ENCODE results near the gene ECHDC3.

Gene ECHDC3

GRCh38 chr10:11775412-11775811, 33.2 kb downstream of the ECHDC3 start:
- no peaks in the 10 kb centered on the region for H3K4me1 Mint-ChIP-seq (ENCODE audit: low read depth)
- H3K36me3 Mint-ChIP-seq (ENCODE audit: low read depth), result no peaks in the 10 kb centered on the region

GRCh38 chr10:11776080-11776479, 33.9 kb downstream of the ECHDC3 start:
- Mint-ChIP-seq H3K4me1 (ENCODE audit: low read depth) (no peaks in the 10 kb centered on the region), H3K27me3 (peaks cover 8% of the 10 kb centered on the region), H3K9me3 (no peaks in the 10 kb centered on the region), H3K36me3 (ENCODE audit: low read depth) (no peaks in the 10 kb centered on the region), H3K27ac (no peak overlapping the region), H3K4me3 (no peak overlapping the region)

More at GRCh38 chr10:11775412-11775811, 33.2 kb downstream of the ECHDC3 start:
- Mint-ChIP-seq H3K27ac (no peak overlapping the region), H3K9me3 (no peaks in the 10 kb centered on the region), H3K27me3 (peaks cover 11% of the 10 kb centered on the region), H3K4me3 (no peak overlapping the region)

- Mint-ChIP-seq H3K9me3 (no peaks in the 10 kb centered on the region), H3K36me3 (ENCODE audit: low read depth) (no peaks in the 10 kb centered on the region), H3K4me3 (no peak overlapping the region), H3K4me1 (ENCODE audit: low read depth) (peaks cover 4% of the 10 kb centered on the region), H3K27ac (no peak overlapping the region), H3K27me3 (peaks cover 8% of the 10 kb centered on the region)
Measured at GRCh38 chr10:11781114-11781513, 38.9 kb downstream of the ECHDC3 start.

- no peak overlapping the region for H3K27ac Mint-ChIP-seq
Measured at GRCh38 chr10:11782793-11783557, 40.8 kb downstream of the ECHDC3 start.

GRCh38 chr10:11783558-11783865, 41.3 kb downstream of the ECHDC3 start:
- no peak overlapping the region for H3K27ac Mint-ChIP-seq
- H3K9me3 Mint-ChIP-seq, result no peaks in the 10 kb centered on the region
- peaks cover 4% of the 10 kb centered on the region for H3K4me1 Mint-ChIP-seq (ENCODE audit: low read depth)
- H3K36me3 Mint-ChIP-seq (ENCODE audit: low read depth), result no peaks in the 10 kb centered on the region
- H3K27me3 Mint-ChIP-seq, result peaks cover 8% of the 10 kb centered on the region
- H3K4me3 Mint-ChIP-seq, result no peak overlapping the region

More at GRCh38 chr10:11782793-11783557, 40.8 kb downstream of the ECHDC3 start:
- Mint-ChIP-seq H3K36me3 (ENCODE audit: low read depth) (no peaks in the 10 kb centered on the region), H3K27me3 (peaks cover 8% of the 10 kb centered on the region), H3K9me3 (no peaks in the 10 kb centered on the region), H3K4me1 (ENCODE audit: low read depth) (peaks cover 4% of the 10 kb centered on the region), H3K4me3 (no peak overlapping the region)

- Mint-ChIP-seq H3K4me3 (no peak overlapping the region), H3K9me3 (no peaks in the 10 kb centered on the region), H3K4me1 (ENCODE audit: low read depth) (peaks cover 4% of the 10 kb centered on the region), H3K27me3 (peaks cover 11% of the 10 kb centered on the region), H3K36me3 (ENCODE audit: low read depth) (no peaks in the 10 kb centered on the region), H3K27ac (no peak overlapping the region)
Measured at GRCh38 chr10:11787374-11787773, 45.2 kb downstream of the ECHDC3 start.

GRCh38 chr10:11787846-11788245, 45.7 kb downstream of the ECHDC3 start:
- Mint-ChIP-seq H3K27ac (no peak overlapping the region), H3K9me3 (no peaks in the 10 kb centered on the region), H3K4me3 (no peak overlapping the region), H3K27me3 (peaks cover 8% of the 10 kb centered on the region), H3K4me1 (ENCODE audit: low read depth) (peaks cover 1% of the 10 kb centered on the region), H3K36me3 (ENCODE audit: low read depth) (no peaks in the 10 kb centered on the region)

- Mint-ChIP-seq H3K9me3 (no peaks in the 10 kb centered on the region), H3K27ac (no peak overlapping the region), H3K4me3 (no peak overlapping the region), H3K27me3 (peaks cover 7% of the 10 kb centered on the region), H3K36me3 (ENCODE audit: low read depth) (no peaks in the 10 kb centered on the region), H3K4me1 (ENCODE audit: low read depth) (no peaks in the 10 kb centered on the region)
Measured at GRCh38 chr10:11789306-11789705, 47.1 kb downstream of the ECHDC3 start.

- H3K27me3 Mint-ChIP-seq, result peaks cover 7% of the 10 kb centered on the region
Measured at GRCh38 chr10:11789956-11790355, 47.8 kb downstream of the ECHDC3 start.

GRCh38 chr10:11793762-11794479, 51.7 kb downstream of the ECHDC3 start:
- H3K27ac Mint-ChIP-seq, result no peak overlapping the region

More at GRCh38 chr10:11789956-11790355, 47.8 kb downstream of the ECHDC3 start:
- H3K4me3 Mint-ChIP-seq, result no peak overlapping the region
- no peaks in the 10 kb centered on the region for H3K36me3 Mint-ChIP-seq (ENCODE audit: low read depth)
- H3K9me3 Mint-ChIP-seq, result no peaks in the 10 kb centered on the region
- H3K27ac Mint-ChIP-seq, result no peak overlapping the region
- no peaks in the 10 kb centered on the region for H3K4me1 Mint-ChIP-seq (ENCODE audit: low read depth)

GRCh38 chr10:11794566-11794965, 52.4 kb downstream of the ECHDC3 start:
- Mint-ChIP-seq H3K27ac (no peak overlapping the region), H3K27me3 (peaks cover 3% of the 10 kb centered on the region), H3K9me3 (peaks cover 3% of the 10 kb centered on the region), H3K36me3 (ENCODE audit: low read depth) (no peaks in the 10 kb centered on the region), H3K4me3 (no peak overlapping the region), H3K4me1 (ENCODE audit: low read depth) (peaks cover 3% of the 10 kb centered on the region)

More at GRCh38 chr10:11793762-11794479, 51.7 kb downstream of the ECHDC3 start:
- Mint-ChIP-seq H3K4me1 (ENCODE audit: low read depth) (peaks cover 3% of the 10 kb centered on the region), H3K9me3 (peaks cover 3% of the 10 kb centered on the region), H3K36me3 (ENCODE audit: low read depth) (no peaks in the 10 kb centered on the region), H3K4me3 (no peak overlapping the region), H3K27me3 (peaks cover 7% of the 10 kb centered on the region)

GRCh38 chr10:11795101-11795920, 53.1 kb downstream of the ECHDC3 start:
- H3K36me3 Mint-ChIP-seq (ENCODE audit: low read depth), result no peaks in the 10 kb centered on the region
- H3K4me3 Mint-ChIP-seq, result peak overlapping the region; percentile 34
- H3K9me3 Mint-ChIP-seq, result peaks cover 3% of the 10 kb centered on the region
- peak overlapping the region; percentile 68 for H3K27ac Mint-ChIP-seq
- H3K27me3 Mint-ChIP-seq, result no peaks in the 10 kb centered on the region
- peaks cover 3% of the 10 kb centered on the region for H3K4me1 Mint-ChIP-seq (ENCODE audit: low read depth)

- Mint-ChIP-seq H3K4me1 (ENCODE audit: low read depth) (peaks cover 3% of the 10 kb centered on the region), H3K27ac (no peak overlapping the region), H3K4me3 (no peak overlapping the region), H3K9me3 (peaks cover 3% of the 10 kb centered on the region), H3K27me3 (no peaks in the 10 kb centered on the region), H3K36me3 (ENCODE audit: low read depth) (no peaks in the 10 kb centered on the region)
Measured at GRCh38 chr10:11796474-11796873, 54.3 kb downstream of the ECHDC3 start.

- H3K27me3 Mint-ChIP-seq, result no peaks in the 10 kb centered on the region
- H3K4me3 Mint-ChIP-seq, result no peak overlapping the region
- no peak overlapping the region for H3K27ac Mint-ChIP-seq
- peaks cover 3% of the 10 kb centered on the region for H3K9me3 Mint-ChIP-seq
- no peaks in the 10 kb centered on the region for H3K36me3 Mint-ChIP-seq (ENCODE audit: low read depth)
- H3K4me1 Mint-ChIP-seq (ENCODE audit: low read depth), result peaks cover 3% of the 10 kb centered on the region
Measured at GRCh38 chr10:11797281-11797680, 55.1 kb downstream of the ECHDC3 start.
